ENCODE results near the gene ABCA4.

DNA sequence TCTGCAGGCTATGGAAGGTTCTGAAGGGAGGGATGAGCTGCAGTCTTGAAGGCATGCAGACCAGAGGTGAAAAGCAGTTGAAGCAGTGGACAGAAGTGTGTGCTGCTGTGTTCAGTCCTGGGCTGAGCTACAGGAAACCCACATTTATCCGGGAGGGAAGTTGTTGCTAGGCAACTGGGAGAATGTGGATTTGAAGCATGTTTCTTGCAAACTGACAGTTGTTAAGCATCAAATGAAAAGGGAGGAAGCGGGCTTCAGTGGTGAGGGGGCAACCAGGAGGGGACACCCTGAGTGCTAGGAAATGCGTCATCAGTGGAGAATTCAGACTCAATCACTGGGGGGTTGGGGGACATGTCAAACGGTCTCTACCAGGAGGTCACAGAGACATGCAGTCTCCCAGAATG, 28.7 kb downstream of the ABCA4 start:
- TF ChIP-seq EZH2 (IDR thresholded peaks at IDR 0.05; ENCODE audit: borderline replicate concordance): no peak
- TF ChIP-seq, protein P1, sequence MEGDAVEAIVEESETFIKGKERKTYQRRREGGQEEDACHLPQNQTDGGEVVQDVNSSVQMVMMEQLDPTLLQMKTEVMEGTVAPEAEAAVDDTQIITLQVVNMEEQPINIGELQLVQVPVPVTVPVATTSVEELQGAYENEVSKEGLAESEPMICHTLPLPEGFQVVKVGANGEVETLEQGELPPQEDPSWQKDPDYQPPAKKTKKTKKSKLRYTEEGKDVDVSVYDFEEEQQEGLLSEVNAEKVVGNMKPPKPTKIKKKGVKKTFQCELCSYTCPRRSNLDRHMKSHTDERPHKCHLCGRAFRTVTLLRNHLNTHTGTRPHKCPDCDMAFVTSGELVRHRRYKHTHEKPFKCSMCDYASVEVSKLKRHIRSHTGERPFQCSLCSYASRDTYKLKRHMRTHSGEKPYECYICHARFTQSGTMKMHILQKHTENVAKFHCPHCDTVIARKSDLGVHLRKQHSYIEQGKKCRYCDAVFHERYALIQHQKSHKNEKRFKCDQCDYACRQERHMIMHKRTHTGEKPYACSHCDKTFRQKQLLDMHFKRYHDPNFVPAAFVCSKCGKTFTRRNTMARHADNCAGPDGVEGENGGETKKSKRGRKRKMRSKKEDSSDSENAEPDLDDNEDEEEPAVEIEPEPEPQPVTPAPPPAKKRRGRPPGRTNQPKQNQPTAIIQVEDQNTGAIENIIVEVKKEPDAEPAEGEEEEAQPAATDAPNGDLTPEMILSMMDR (IDR thresholded peaks at IDR 0.05; ENCODE audit: poor library complexity): no peak
- no peak for TF ChIP-seq EZH2phosphoT487 (IDR thresholded peaks at IDR 0.05; ENCODE audit: low read depth, severe bottlenecking, unreplicated experiment)
